Rectal smooth muscle tissue (tissue), 1 donor: ENCODE results near the gene STX18.

Experiments used
- H3K27ac ChIP-seq: one replicate; pipeline ENCODE4 v1.7.0; 2013; ENCODE audit warnings: low read depth, low read length, inconsistent platforms
- H3K27me3 ChIP-seq: one replicate; pipeline ENCODE4 v1.7.0; 2013; ENCODE audit warnings: low read length; ENCODE audit not compliant: control insufficient read depth, insufficient read depth
- H3K36me3 ChIP-seq: one replicate; pipeline ENCODE4 v1.7.0; 2013; ENCODE audit warnings: low read length; ENCODE audit not compliant: control insufficient read depth, insufficient read depth
- H3K4me1 ChIP-seq: one replicate; pipeline ENCODE4 v1.7.0; 2013; ENCODE audit warnings: low read length; ENCODE audit not compliant: control insufficient read depth, insufficient read depth
- H3K4me3 ChIP-seq: one replicate; pipeline ENCODE4 v1.7.0; 2013; ENCODE audit warnings: low read length
- H3K9ac ChIP-seq: one replicate; pipeline ENCODE4 v1.7.0; 2013; ENCODE audit warnings: low read length

STX18 gene

DNA sequence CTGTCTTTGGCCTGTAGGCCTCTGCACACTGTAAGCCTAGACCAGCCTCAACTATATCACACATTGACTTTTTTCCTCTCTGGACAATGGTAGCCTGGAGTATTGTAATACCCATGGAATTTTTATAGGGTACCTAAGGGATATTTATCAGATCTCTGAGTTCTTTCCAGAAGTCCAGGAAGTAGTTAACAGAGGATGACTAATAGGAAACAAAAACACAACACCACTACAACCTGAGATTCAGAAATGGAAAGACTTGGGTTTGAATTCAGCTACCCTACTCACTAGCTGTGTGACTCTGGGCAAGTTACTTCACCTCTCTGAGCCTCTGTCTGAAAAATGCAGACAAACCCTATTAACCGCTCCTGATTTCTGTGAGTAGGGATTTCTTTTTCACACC is 7.7 kb upstream of the STX18 start:
- Histone ChIP-seq H3K27me3 (no peaks in the 10 kb centered on the region), H3K9ac (no peak overlapping the region), H3K27ac (no peak overlapping the region), H3K4me1 (no peaks in the 10 kb centered on the region), H3K4me3 (no peak overlapping the region), H3K36me3 (peaks cover 2% of the 10 kb centered on the region)

DNA sequence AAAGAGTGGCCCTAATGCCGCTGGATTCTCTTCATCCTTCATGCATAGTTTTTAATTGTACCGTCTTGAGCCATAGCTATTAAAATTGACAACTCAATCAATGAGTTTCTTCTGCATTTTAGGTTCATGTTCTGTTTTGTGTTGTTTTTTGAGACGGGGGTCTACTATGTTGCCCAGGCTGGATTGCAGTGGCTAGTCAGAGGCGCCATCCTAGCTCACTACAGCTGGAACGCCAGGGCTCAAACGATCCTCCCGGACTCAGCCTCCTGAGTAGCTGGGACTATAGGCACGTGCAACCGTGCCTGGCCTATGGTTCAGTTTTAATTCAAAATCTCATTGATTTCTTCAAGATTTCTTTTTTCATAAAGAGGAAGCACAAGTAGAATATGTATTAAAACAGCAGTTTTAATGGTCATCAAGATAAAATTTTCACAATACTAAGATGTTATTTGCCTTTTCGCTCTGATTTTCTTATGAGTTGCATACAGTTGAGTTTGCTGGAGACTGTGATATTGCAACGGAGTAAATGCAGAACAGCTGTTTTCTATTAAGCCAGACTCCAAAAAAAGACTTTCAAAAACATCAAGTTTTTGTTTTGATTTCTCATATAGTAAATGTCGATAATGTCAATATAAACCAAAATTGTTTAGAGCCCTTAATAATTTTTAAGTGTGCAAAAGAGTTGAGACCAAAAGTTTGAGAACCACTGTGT is 1.1 kb upstream of the STX18 start:
- H3K27ac ChIP-seq = no peak overlapping the region
- H3K36me3 ChIP-seq = peaks cover 2% of the 10 kb centered on the region
- peak overlapping the region; percentile 96 for H3K4me3 ChIP-seq
- H3K27me3 ChIP-seq = no peaks in the 10 kb centered on the region
- H3K4me1 ChIP-seq = peaks cover 12% of the 10 kb centered on the region
- peak overlapping the region; percentile 87 for H3K9ac ChIP-seq

DNA sequence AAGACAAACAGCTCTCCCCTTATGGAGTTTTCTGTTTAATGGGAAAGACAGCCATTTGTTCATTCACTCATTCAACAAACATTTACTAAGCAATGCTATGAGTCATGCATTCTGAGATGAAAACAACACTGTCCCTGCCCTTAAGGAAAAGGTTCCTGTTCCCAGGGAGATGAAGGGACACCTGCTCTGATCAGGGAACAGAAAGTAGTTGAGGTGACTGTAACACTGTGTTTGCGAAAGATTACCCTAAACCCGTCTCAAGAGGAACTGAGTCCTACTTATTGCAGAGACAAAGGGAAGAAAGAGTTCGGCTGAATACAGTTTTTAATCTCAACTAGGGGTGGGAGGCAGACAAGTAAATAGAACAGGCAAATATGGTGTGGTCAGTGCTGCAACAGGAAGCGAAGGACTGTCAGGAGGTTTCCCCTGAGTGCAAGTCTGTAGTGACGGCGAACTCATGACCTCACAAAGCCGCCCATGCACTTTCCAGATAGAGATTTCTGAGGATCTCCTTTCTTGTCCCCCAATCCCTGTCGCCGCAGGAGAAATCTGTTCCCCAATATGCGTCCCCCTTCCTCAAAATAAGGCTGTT is 712 bp downstream of the STX18 start:
- Histone ChIP-seq H3K9ac (peak overlapping the region; percentile 74), H3K27ac (peak overlapping the region; percentile 81), H3K4me1 (peaks cover 12% of the 10 kb centered on the region)

DNA sequence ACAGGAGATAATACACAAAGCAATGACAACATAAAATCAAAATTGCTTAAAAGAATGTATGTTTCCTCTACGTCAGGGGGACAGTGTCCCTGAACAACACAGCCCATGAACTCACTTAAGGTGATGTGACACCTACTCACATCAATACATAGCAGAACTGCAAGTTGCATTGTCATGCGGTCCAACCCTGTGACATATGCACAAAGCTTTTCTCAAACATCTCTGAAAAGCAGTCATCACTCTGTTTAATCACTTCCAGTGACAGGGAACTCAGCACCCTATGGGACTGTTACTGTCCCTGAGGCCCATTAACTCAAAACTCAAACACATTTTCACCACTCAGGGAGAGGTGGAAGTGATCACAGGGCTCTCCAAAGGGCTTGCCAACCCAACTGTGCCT is 2.4 kb downstream of the STX18 start:
- peaks cover 12% of the 10 kb centered on the region for H3K4me1 ChIP-seq
- no peaks in the 10 kb centered on the region for H3K36me3 ChIP-seq
- no peak overlapping the region for H3K4me3 ChIP-seq
- H3K9ac ChIP-seq = no peak overlapping the region
- no peaks in the 10 kb centered on the region for H3K27me3 ChIP-seq
- no peak overlapping the region for H3K27ac ChIP-seq

More for the DNA sequence above, 712 bp downstream of the STX18 start:
- peak overlapping the region; percentile 96 for H3K4me3 ChIP-seq
- H3K36me3 ChIP-seq = no peaks in the 10 kb centered on the region
- H3K27me3 ChIP-seq = no peaks in the 10 kb centered on the region

DNA sequence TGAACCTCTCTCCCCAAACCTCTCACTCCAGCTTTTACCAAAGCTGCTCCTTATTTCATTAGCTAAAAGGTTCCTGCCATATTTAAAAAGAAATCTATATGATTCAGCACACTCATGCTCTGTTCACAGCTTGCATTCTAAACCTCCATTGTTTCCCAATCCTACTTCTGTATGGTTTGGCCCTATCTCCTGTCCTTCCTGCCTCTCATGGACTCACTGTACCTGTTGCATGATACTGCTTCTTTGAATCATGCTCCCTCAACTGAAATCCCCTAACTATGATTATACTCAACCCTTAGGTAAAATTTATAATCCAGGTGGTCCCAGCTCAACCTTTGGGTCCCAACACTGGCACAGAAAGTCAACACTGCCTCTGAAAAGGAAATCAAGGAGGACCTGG is 6.3 kb downstream of the STX18 start:
- Histone ChIP-seq H3K4me1 (peaks cover 3% of the 10 kb centered on the region), H3K9ac (no peak overlapping the region), H3K27ac (no peak overlapping the region), H3K36me3 (no peaks in the 10 kb centered on the region), H3K4me3 (no peak overlapping the region), H3K27me3 (no peaks in the 10 kb centered on the region)

DNA sequence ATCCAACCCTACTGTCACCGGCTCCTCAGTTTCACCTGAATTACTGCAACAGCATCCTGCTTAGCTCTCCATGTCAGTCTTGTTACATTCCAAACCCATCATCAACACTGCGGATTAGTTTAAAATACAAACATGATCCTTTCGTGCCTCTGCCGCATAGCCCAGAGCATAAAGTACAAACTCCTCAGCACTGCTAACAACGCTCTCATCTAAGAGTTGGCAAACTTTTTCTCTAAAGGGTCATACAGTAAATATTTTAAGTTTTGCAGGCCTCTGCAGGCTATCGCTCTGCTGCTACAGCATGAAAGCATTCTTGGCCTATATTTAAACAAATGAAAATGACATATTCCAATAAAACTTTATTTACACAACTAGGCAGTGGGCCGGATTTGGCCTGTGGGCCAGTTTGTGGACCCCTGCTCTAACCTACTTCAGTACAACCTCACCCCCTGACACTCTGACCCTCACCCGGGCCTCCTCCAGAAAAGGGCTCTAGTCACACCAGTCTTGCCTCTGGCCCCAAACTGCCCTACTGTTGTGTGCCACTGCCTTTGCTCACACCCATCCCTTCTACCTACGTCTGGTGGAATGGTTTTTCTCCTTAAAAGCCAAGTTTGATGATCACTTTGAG is 7.2 kb downstream of the STX18 start:
- no peaks in the 10 kb centered on the region for H3K36me3 ChIP-seq
- H3K4me3 ChIP-seq = no peak overlapping the region
- H3K27me3 ChIP-seq = no peaks in the 10 kb centered on the region
- no peak overlapping the region for H3K27ac ChIP-seq
- no peaks in the 10 kb centered on the region for H3K4me1 ChIP-seq
- H3K9ac ChIP-seq = no peak overlapping the region

DNA sequence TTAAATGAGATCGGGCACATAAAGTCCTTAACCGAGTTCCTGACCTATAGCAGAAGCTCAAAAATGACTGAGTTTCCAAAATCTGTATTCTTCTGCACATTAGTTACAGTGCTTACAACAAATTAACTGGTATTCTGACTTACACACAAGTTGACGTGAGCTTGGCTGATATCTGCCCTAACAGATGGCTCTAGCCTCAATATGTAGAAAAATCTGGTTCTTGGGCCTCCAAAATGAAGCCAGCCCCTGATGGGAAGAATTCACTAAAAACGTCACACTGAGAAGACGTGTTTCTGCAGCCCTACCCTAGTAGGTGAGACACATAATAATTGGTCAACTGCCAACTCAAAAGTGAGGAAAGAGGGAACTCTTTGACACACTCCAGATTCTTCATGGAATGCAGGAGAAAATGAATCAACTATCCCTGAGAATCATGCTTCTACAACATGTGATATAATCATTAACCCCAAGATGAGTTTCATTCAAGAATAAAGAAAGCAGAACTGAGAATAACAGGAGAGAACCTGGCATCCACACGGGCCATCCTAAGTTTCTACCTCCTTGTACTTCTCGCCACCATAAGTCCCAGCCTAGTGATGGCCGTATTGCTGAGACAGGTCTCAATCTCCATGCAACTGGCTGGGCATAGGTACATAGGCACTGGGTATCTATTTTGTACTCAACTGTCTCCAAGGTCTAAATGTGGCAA is 8.2 kb downstream of the STX18 start:
- no peak overlapping the region for H3K27ac ChIP-seq
- no peaks in the 10 kb centered on the region for H3K4me1 ChIP-seq
- H3K9ac ChIP-seq = no peak overlapping the region
- no peaks in the 10 kb centered on the region for H3K27me3 ChIP-seq
- H3K4me3 ChIP-seq = no peak overlapping the region
- H3K36me3 ChIP-seq = no peaks in the 10 kb centered on the region

DNA sequence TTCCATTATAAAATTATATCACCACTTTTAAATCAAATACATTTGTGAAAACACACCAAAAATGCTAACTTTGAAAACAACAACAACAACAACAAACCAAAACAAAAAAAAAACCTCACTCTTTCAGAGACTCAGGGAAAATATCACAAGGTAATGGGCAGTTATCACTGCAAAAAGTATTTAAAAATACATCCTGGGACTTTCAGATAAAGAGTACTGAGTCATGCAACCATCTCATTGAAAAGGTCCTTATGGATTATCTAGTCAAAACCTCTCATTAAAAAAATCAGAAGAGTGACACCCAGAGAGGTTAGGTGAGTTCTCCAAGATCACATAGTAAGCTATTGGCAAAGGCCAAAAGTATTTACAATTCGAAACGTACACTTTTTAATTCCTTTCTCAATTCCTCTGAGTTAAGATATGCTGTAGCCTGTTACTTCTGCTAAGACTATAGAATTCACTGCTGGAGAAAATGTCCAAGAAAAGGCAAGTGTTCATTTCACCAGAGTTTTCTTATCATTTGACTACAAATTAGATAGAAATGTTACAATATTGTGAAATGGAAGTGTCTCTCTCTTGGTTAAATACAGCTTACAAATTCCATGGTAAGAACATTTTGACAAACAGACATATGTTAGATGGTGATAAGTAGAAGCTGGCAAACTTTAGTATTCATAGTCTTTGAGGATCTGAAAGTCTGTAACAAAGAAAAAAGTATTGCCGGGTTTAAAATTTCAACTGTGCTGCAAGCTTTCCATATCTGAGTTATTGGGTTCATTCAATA is 9.3 kb downstream of the STX18 start:
- H3K4me3 ChIP-seq = no peak overlapping the region
- no peak overlapping the region for H3K27ac ChIP-seq
- H3K27me3 ChIP-seq = no peaks in the 10 kb centered on the region
- H3K4me1 ChIP-seq = no peaks in the 10 kb centered on the region
- no peak overlapping the region for H3K9ac ChIP-seq
- no peaks in the 10 kb centered on the region for H3K36me3 ChIP-seq

DNA sequence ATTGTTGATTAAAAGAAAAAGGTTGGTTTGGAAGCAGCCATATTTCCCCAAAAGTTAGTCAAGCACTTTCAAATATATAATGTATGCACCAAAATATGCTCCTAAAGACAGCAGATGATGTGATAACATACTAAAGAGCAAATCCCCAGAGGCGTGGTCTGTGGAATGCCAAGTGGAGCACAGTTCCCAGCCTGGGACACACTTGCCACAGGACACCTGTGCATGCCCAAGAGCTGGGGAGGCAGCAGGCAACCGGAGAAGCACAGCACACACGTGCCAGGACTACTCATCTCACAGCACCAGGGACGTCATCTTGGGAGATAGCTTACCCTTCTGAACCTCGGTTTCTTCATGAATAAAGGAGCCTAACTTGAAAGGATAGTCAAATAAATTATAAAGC is 12.5 kb downstream of the STX18 start:
- Histone ChIP-seq H3K9ac (no peak overlapping the region), H3K4me3 (no peak overlapping the region), H3K36me3 (no peaks in the 10 kb centered on the region), H3K27ac (no peak overlapping the region), H3K4me1 (no peaks in the 10 kb centered on the region), H3K27me3 (no peaks in the 10 kb centered on the region)

DNA sequence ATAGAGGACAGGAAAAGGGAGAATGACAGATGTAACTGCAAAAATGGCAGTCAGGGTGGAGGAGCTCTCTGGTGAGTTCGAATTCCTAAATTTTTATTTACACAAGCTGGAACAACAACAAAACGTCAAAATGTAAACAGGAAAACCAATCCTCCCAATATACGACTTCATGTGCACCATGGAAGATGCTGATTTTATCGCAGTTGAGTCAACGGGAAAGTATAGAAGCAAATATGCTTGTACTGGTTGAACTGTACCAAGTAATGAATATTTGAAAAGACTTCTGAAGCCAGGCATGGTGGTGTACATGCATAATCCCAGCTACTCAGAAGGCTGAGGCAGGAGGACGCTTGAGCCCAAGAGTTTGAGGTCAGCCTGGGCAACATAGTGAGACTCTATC is 15.4 kb downstream of the STX18 start:
- Histone ChIP-seq H3K4me1 (no peaks in the 10 kb centered on the region), H3K27ac (no peak overlapping the region), H3K9ac (no peak overlapping the region), H3K27me3 (no peaks in the 10 kb centered on the region), H3K36me3 (no peaks in the 10 kb centered on the region), H3K4me3 (no peak overlapping the region)

DNA sequence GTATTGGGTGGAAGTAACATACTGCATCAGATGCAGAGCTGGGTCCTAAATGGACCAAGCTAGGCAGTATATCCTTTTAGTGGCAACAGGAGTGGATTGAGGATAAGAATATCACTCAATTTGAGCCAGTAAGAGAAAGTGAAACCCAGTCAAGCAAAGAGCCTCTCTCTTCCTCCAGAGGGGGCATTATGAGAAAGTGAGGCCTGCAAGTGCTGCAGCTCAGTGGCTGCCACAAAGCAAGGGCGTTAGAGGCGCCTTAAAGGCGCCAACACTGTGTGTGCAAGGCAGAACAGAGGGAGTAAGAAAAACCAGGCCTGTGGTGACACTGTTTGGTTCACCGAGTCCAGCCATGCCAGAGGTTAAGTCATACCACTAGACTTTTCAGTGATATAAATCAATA is 17.5 kb downstream of the STX18 start:
- H3K4me3 ChIP-seq = no peak overlapping the region
- H3K36me3 ChIP-seq = no peaks in the 10 kb centered on the region
- H3K27ac ChIP-seq = no peak overlapping the region
- H3K4me1 ChIP-seq = peaks cover 4% of the 10 kb centered on the region
- no peaks in the 10 kb centered on the region for H3K27me3 ChIP-seq
- H3K9ac ChIP-seq = no peak overlapping the region

DNA sequence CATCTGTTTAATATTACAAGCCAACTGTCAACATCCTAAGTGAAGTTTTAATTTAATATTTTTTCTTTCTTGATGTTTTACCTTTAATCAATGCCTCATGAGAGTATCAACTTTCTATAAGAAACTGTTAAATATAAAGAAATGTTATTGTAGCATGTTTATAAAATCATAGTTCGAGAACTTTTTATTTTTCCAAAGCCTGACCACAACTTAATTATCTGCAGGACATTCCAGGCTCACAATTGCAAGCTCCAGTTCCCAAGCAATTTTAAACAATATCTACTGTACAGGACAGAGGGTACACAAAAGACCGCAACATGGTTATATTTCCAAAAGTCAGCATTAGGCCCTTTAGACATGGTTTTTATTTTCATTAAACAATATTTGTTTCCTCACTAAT is 20.1 kb downstream of the STX18 start:
- Histone ChIP-seq H3K4me3 (no peak overlapping the region), H3K27ac (no peak overlapping the region), H3K27me3 (no peaks in the 10 kb centered on the region), H3K36me3 (no peaks in the 10 kb centered on the region), H3K4me1 (peaks cover 8% of the 10 kb centered on the region), H3K9ac (no peak overlapping the region)
